ELF-1 (cell line): ENCODE data around the gene CD79A.
A peak's percentile ranks its signal among the peaks of the same experiment; 100 is the strongest.
"Not testable (repeated sequence)": the region's sequence is repeated elsewhere in the genome, so short reads cannot be mapped to it uniquely, and the experiment has no call there.

Source experiments
- DNase-seq: peaks from one replicate; pipeline ENCODE4 v3.0.0-alpha.2; 2016; ENCODE audit warnings: low read depth, low spot score

The CD79A gene

GRCh38 chr19:41863209-41863931 lies 13.7 kb upstream of the CD79A start:
- DNase-seq, result no peak

GRCh38 chr19:41864374-41864773 lies 12.7 kb upstream of the CD79A start:
- DNase-seq, result no peak

- peak; percentile 49 for DNase-seq
These were observed 10.8 kb upstream of the CD79A start for GRCh38 chr19:41866284-41866683.

GRCh38 chr19:41868120-41868988 lies 8.7 kb upstream of the CD79A start:
- DNase-seq, result no peak

GRCh38 chr19:41868989-41869300 lies 8.1 kb upstream of the CD79A start:
- DNase-seq, result no peak

GRCh38 chr19:41869374-41869955 lies 7.6 kb upstream of the CD79A start:
- no peak for DNase-seq

GRCh38 chr19:41870401-41870873 lies 6.6 kb upstream of the CD79A start:
- DNase-seq, result no peak

- DNase-seq, result no peak
These were observed 5.3 kb upstream of the CD79A start for GRCh38 chr19:41871573-41872383.

- no peak for DNase-seq
These were observed 4.7 kb upstream of the CD79A start for GRCh38 chr19:41872384-41872774.

- peak; percentile 93 for DNase-seq
These were observed 4.1 kb upstream of the CD79A start for GRCh38 chr19:41872775-41873647.

- not testable (repeated sequence) for DNase-seq
These were observed 1.1 kb upstream of the CD79A start for GRCh38 chr19:41875973-41876372.

- no peak for DNase-seq
These were observed 1.1 kb downstream of the CD79A start for GRCh38 chr19:41877916-41878905.

- no peak for DNase-seq
These were observed 2.0 kb downstream of the CD79A start for GRCh38 chr19:41879080-41879479.

GRCh38 chr19:41879670-41880328 lies 2.7 kb downstream of the CD79A start:
- DNase-seq, result no peak

GRCh38 chr19:41880329-41880708 lies 3.2 kb downstream of the CD79A start:
- no peak for DNase-seq

GRCh38 chr19:41882568-41883462 lies 5.7 kb downstream of the CD79A start, which contains the start of gene ARHGEF1:
ARHGEF1 (plus strand) TSS chr19:41883184; CDS start chr19:41888083, 4,899 bp downstream.
- no peak for DNase-seq

- DNase-seq, result no peak
These were observed 6.4 kb downstream of the CD79A start for GRCh38 chr19:41883463-41883820.
